ENCODE measurements around the gene CFLAR.
A peak's percentile ranks its signal among the peaks of the same experiment; 100 is the strongest.

CFLAR gene

GRCh38 chr2:201154615-201155399, 38.8 kb downstream of the CFLAR start:
- Mint-ChIP-seq H3K27me3 (ENCODE audit: low read depth, poor library complexity) (peaks cover 2% of the 10 kb centered on the region), H3K9me3 (no peaks in the 10 kb centered on the region), H3K36me3 (ENCODE audit: low read depth) (no peaks in the 10 kb centered on the region), H3K4me1 (peaks cover 9% of the 10 kb centered on the region), H3K4me3 (no peak overlapping the region), H3K27ac (no peak overlapping the region)
- no peak for TF ChIP-seq CTCF (IDR thresholded peaks at IDR 0.05)
- DNase-seq, result no peak

- Mint-ChIP-seq H3K36me3 (ENCODE audit: low read depth) (no peaks in the 10 kb centered on the region), H3K4me1 (peaks cover 9% of the 10 kb centered on the region), H3K27ac (no peak overlapping the region), H3K4me3 (no peak overlapping the region), H3K9me3 (no peaks in the 10 kb centered on the region), H3K27me3 (ENCODE audit: low read depth, poor library complexity) (peaks cover 2% of the 10 kb centered on the region)
- no peak for TF ChIP-seq CTCF (IDR thresholded peaks at IDR 0.05)
- DNase-seq, result no peak
These were observed 40.1 kb downstream of the CFLAR start for GRCh38 chr2:201156036-201156435.

- Mint-ChIP-seq H3K27me3 (ENCODE audit: low read depth, poor library complexity) (peaks cover 2% of the 10 kb centered on the region), H3K27ac (no peak overlapping the region), H3K9me3 (no peaks in the 10 kb centered on the region), H3K36me3 (ENCODE audit: low read depth) (no peaks in the 10 kb centered on the region), H3K4me1 (peaks cover 9% of the 10 kb centered on the region), H3K4me3 (no peak overlapping the region)
- no peak for TF ChIP-seq CTCF (IDR thresholded peaks at IDR 0.05)
- DNase-seq, result no peak
These were observed 40.7 kb downstream of the CFLAR start for GRCh38 chr2:201156640-201157039.

- H3K4me1 Mint-ChIP-seq, result peaks cover 9% of the 10 kb centered on the region
- no peaks in the 10 kb centered on the region for H3K36me3 Mint-ChIP-seq (ENCODE audit: low read depth)
- H3K27ac Mint-ChIP-seq, result no peak overlapping the region
- H3K4me3 Mint-ChIP-seq, result no peak overlapping the region
- no peak for DNase-seq
- H3K27me3 Mint-ChIP-seq (ENCODE audit: low read depth, poor library complexity), result peaks cover 2% of the 10 kb centered on the region
- no peak for TF ChIP-seq CTCF (IDR thresholded peaks at IDR 0.05)
- no peaks in the 10 kb centered on the region for H3K9me3 Mint-ChIP-seq
These were observed 41.7 kb downstream of the CFLAR start for GRCh38 chr2:201157694-201158093.

GRCh38 chr2:201158111-201158929, 42.4 kb downstream of the CFLAR start:
- H3K36me3 Mint-ChIP-seq (ENCODE audit: low read depth), result no peaks in the 10 kb centered on the region
- no peak overlapping the region for H3K4me3 Mint-ChIP-seq

More at GRCh38 chr2:201158111-201158929, 42.4 kb downstream of the CFLAR start:
- Mint-ChIP-seq H3K27me3 (ENCODE audit: low read depth, poor library complexity) (peaks cover 2% of the 10 kb centered on the region), H3K9me3 (no peaks in the 10 kb centered on the region), H3K27ac (peak overlapping the region; percentile 37), H3K4me1 (peaks cover 9% of the 10 kb centered on the region)
- peak; percentile 41 for DNase-seq
- TF ChIP-seq CTCF (IDR thresholded peaks at IDR 0.05), result peak; percentile 62

Data from nephron progenitor cell (in vitro differentiated cells).